Ascending aorta (tissue), 2 donors: ENCODE measurements around the gene NHLH1. TPM values are rescaled to one million over a fixed set of nuclear protein-coding genes. Genes with fewer than 3 reads are reported as not detected.

Experiments used
- DNase-seq, 2 donors: peaks; one replicate each; pipeline ENCODE4 v3.0.0-alpha.2; 2019; ENCODE audit warnings: low spot score in 2 of 2
- H3K27ac ChIP-seq, 2 donors: fragments of 200-600 bp; sonication (generic); one replicate each; pipeline ENCODE4 v1.5.1; 2016 to 2017; ENCODE audit warnings: mild to moderate bottlenecking in 1 of 2
- H3K27me3 ChIP-seq: fragments of 200-600 bp; sonication (generic); one replicate; pipeline ENCODE4 v1.5.1; 2017
- H3K36me3 ChIP-seq, 2 donors: fragments of 200-600 bp; sonication (generic); one replicate each; pipeline ENCODE4 v1.5.1; 2016
- H3K4me1 ChIP-seq, 2 donors: fragments of 200-600 bp; sonication (generic); one replicate each; pipeline ENCODE4 v1.5.1; 2016 to 2017; ENCODE audit warnings: mild to moderate bottlenecking in 1 of 2
- H3K4me3 ChIP-seq, 2 donors: fragments of 200-600 bp; sonication (generic); one replicate each; pipeline ENCODE4 v1.5.1; 2016 to 2017; ENCODE audit warnings: mild to moderate bottlenecking in 1 of 2
- H3K9me3 ChIP-seq, 2 donors: fragments of 200-600 bp; sonication (generic); one replicate each; pipeline ENCODE4 v1.5.1; 2016
- CTCF ChIP-seq, 3 experiments: fragments of 200-600 bp in 2 of 3; fragments of 450-650 bp in 1 of 3; sonication (generic) in 2 of 3; IDR thresholded peaks; one replicate each; pipeline ENCODE4 v1.5.1; 2016 to 2019; ENCODE audit warnings: antibody characterized with exemption in 3 of 3, mild to moderate bottlenecking in 1 of 3, moderate library complexity in 1 of 3
- intact Hi-C: fragments of 100-400 bp; cut with DNase I; formaldehyde crosslinking; loops from one replicate; pipeline ENCODE4 v1.15.1; 2023
- total RNA-seq: library from RNA; depleted of rRNA; stranded (reverse); fragments of >200 nt; gene quantifications from one replicate; pipeline ENCODE4 v1.1.0, GENCODE V29; 2016

Gene NHLH1
- total RNA-seq, 1 donor from 2014 or later = not detected

GRCh38 chr1:160403244-160403643 is 36.4 kb downstream of the NHLH1 start:
- Histone ChIP-seq H3K4me3 (no peak overlapping the region), H3K36me3 (no peaks in the 10 kb centered on the region), H3K4me1 (peaks cover 5 to 7% of the 10 kb centered on the region in 2 donors), H3K27me3 (peaks cover 4% of the 10 kb centered on the region), H3K27ac (no peak overlapping the region), H3K9me3 (no peaks in the 10 kb centered on the region)
- no peak for TF ChIP-seq CTCF (IDR thresholded peaks at IDR 0.05)
- intact Hi-C loops = no loop called here
- no peak for DNase-seq

- no peak for TF ChIP-seq CTCF (IDR thresholded peaks at IDR 0.05)
- Histone ChIP-seq H3K36me3 (no peaks in the 10 kb centered on the region), H3K4me1 (peaks cover 5 to 7% of the 10 kb centered on the region in 2 donors), H3K27ac (no peak overlapping the region), H3K4me3 (no peak overlapping the region), H3K27me3 (peaks cover 4% of the 10 kb centered on the region), H3K9me3 (no peaks in the 10 kb centered on the region)
- no peak for DNase-seq
- intact Hi-C loops = no loop called here
Observed at GRCh38 chr1:160404094-160404493, 37.2 kb downstream of the NHLH1 start.

- Histone ChIP-seq H3K27ac (no peak overlapping the region), H3K27me3 (peaks cover 4% of the 10 kb centered on the region), H3K4me1 (peaks cover 5 to 6% of the 10 kb centered on the region in 2 donors), H3K36me3 (no peaks in the 10 kb centered on the region), H3K9me3 (no peaks in the 10 kb centered on the region), H3K4me3 (no peak overlapping the region)
- no peak for DNase-seq
- no peak for TF ChIP-seq CTCF (IDR thresholded peaks at IDR 0.05)
- intact Hi-C loops = no loop called here
Observed at GRCh38 chr1:160405331-160405877, 38.5 kb downstream of the NHLH1 start.

GRCh38 chr1:160406131-160406968 is 39.5 kb downstream of the NHLH1 start:
- TF ChIP-seq CTCF (IDR thresholded peaks at IDR 0.05) = no peak
- DNase-seq = no peak
- Histone ChIP-seq H3K27ac (no peak overlapping the region), H3K36me3 (no peaks in the 10 kb centered on the region), H3K9me3 (no peaks in the 10 kb centered on the region), H3K27me3 (no peaks in the 10 kb centered on the region), H3K4me1 (no peaks in the 10 kb centered on the region), H3K4me3 (no peak overlapping the region)
- intact Hi-C loops = no loop called here

GRCh38 chr1:160407839-160408801 is 41.2 kb downstream of the NHLH1 start:
- no peaks in the 10 kb centered on the region for H3K36me3 ChIP-seq
- H3K9me3 ChIP-seq = no peaks in the 10 kb centered on the region
- no peak overlapping the region for H3K4me3 ChIP-seq
- H3K4me1 ChIP-seq = no peaks in the 10 kb centered on the region
- intact Hi-C loops = no loop called here
- DNase-seq = no peak
- H3K27me3 ChIP-seq = no peaks in the 10 kb centered on the region
- no peak overlapping the region for H3K27ac ChIP-seq
- TF ChIP-seq CTCF (IDR thresholded peaks at IDR 0.05) = no peak
